Right lobe of liver (tissue), 4 donors: ENCODE results near the gene POLR2J.
"Not testable (repeated sequence)": the region's sequence is repeated elsewhere in the genome, so short reads cannot be mapped to it uniquely, and the experiment has no call there.

ENCODE experiments used
- CTCF ChIP-seq, 4 donors: fragments of 200-600 bp in 3 of 4; fragments of 450-650 bp in 1 of 4; IDR thresholded peaks; one replicate each; pipeline versions ENCODE4 v1.5.1 to v1.8.0; 2016 to 2022; ENCODE audit warnings: antibody characterized with exemption in 4 of 4, mild to moderate bottlenecking in 2 of 4
- POLR2A ChIP-seq: fragments of 450-650 bp; IDR thresholded peaks from one replicate; pipeline ENCODE4 v1.6.1; 2017; ENCODE audit warnings: antibody characterized with exemption, mild to moderate bottlenecking
- donor health status: DM: no; HTN: no; CAD: no.
- donor health status: DM: no; HTN: no; CAD: no.
- donor health status: DM: no; HTN: yes; CAD: no.

DNA sequence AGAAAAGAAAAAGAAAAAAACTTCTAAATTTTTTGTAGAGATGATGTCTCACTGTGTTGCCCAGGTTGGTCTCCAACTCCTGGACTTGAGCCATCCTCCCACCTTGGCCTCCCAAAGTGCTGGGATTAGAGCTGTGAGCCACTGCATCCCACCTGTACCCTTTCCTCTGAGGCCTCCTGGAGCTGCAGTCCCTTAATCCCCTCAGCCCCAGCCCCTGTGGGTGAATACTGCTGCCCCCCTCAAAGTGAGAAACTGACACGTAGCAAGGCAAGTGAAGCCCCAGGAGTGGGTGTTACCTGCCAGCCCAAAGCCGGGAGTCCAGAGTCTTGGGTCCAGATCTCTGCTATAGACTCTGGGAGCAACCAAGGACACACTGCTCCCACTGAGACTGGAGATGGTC is 46.1 kb upstream of the POLR2J start:
- TF ChIP-seq CTCF (IDR thresholded peaks at IDR 0.05); POLR2A: not testable (repeated sequence)
